Upper lobe of right lung (tissue), 1 donor: ENCODE measurements around the gene AGAP2. TPM values are rescaled to one million over a fixed set of nuclear protein-coding genes. Genes with fewer than 3 reads are reported as not detected.

ENCODE experiments used
- ATAC-seq: fragments of 200-7000 bp; cut with Tn5 transposase; one replicate; pipeline ENCODE4 v1.9.1; 2020; ENCODE audit warnings: mild to moderate bottlenecking, moderate library complexity
- DNase-seq: peaks from one replicate; pipeline ENCODE4 v3.0.0-alpha.2; 2020
- H3K27ac ChIP-seq: fragments of 200-600 bp; one replicate; pipeline ENCODE4 v1.8.0; 2022
- H3K27me3 ChIP-seq: fragments of 200-600 bp; one replicate; pipeline ENCODE4 v1.8.0; 2022; ENCODE audit warnings: mild to moderate bottlenecking
- H3K36me3 ChIP-seq: fragments of 200-600 bp; one replicate; pipeline ENCODE4 v1.8.0; 2022
- H3K4me1 ChIP-seq: fragments of 200-600 bp; one replicate; pipeline ENCODE4 v1.8.0; 2022
- H3K4me3 ChIP-seq: fragments of 200-600 bp; one replicate; pipeline ENCODE4 v1.8.0; 2022; ENCODE audit warnings: mild to moderate bottlenecking
- H3K9me3 ChIP-seq: fragments of 200-600 bp; one replicate; pipeline ENCODE4 v1.8.0; 2022
- intact Hi-C: fragments of 100-400 bp; cut with DNase I; formaldehyde crosslinking; loops from one replicate; pipeline ENCODE4 v1.11.0; 2022
- total RNA-seq: library from RNA; stranded (reverse); fragmentation: NEBNext Ultra II Directional; extraction: Animal tissue kit (Norgen Biotek cat#: 25700); gene quantifications from one replicate; pipeline ENCODE4 v1.2.1, GENCODE V29; 2021
- TF ChIP-seq, protein P1 (sequence below): fragments of 200-600 bp; IDR thresholded peaks from one replicate; pipeline ENCODE4 v1.8.0; 2022; ENCODE audit warnings: antibody characterized with exemption
- donor health status: DM: no; HTN: yes; CAD: no; lungs with severe emphysema.

AGAP2 gene
- total RNA-seq, 1 donor from 2014 or later, result 5.4 TPM

GRCh38 chr12:57766464-57767304 lies 28.1 kb upstream of the AGAP2 start, which contains the start of gene CYP27B1:
Gene CYP27B1 (minus strand): TSS chr12:57767078. CDS start chr12:57767041, 37 bp downstream.
- DNase-seq (peak; percentile 77), ATAC-seq (peak; percentile 21)
- H3K27me3 ChIP-seq, result peaks cover 46% of the 10 kb centered on the region
- H3K4me3 ChIP-seq, result peak within 1 kb of the TSS; percentile 54
- no peaks in the 10 kb centered on the region for H3K9me3 ChIP-seq
- peaks cover 24% of the 10 kb centered on the region for H3K36me3 ChIP-seq
- intact Hi-C loops, result no loop called here
- TF ChIP-seq, protein P1, sequence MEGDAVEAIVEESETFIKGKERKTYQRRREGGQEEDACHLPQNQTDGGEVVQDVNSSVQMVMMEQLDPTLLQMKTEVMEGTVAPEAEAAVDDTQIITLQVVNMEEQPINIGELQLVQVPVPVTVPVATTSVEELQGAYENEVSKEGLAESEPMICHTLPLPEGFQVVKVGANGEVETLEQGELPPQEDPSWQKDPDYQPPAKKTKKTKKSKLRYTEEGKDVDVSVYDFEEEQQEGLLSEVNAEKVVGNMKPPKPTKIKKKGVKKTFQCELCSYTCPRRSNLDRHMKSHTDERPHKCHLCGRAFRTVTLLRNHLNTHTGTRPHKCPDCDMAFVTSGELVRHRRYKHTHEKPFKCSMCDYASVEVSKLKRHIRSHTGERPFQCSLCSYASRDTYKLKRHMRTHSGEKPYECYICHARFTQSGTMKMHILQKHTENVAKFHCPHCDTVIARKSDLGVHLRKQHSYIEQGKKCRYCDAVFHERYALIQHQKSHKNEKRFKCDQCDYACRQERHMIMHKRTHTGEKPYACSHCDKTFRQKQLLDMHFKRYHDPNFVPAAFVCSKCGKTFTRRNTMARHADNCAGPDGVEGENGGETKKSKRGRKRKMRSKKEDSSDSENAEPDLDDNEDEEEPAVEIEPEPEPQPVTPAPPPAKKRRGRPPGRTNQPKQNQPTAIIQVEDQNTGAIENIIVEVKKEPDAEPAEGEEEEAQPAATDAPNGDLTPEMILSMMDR, result no peak
- peaks cover 37% of the 10 kb centered on the region for H3K4me1 ChIP-seq
- H3K27ac ChIP-seq, result no peak within 1 kb of the TSS

DNA sequence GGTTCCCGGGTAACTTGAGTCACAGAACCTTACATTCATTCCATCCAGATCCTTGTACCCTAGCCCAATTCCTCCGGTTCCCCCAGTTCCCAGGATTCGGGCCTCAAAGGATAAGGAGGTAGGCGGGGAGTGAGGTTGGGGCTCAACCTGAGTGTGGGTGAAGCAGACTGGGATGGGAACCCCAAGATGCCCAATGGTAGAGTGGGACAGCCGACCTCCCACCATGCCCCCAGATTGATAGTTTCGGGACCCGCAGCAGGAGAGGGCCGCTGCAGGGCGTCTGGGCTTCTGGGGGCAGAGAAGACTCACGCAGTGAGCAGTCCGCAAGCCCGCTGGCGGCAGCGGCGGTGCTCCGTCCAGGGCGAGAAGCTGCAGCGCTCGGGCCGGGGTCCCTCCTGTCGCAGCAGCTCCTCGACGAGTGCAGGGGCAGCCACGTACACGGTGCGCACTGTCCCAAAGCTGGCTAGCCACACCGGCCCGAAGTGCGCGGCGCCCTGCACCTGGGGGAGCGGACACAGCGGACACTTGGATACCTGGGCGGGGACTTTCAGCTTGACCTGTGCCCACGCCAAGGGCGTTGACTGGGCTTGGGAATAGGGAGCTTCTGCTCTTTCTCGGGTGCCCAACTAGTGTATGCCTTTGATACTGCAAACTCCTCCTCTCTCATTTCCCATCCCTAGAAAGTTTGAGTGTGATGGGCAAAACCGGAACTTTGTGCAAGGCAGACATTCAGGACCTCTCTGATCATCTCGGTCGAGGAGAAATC lies 27.3 kb upstream of the AGAP2 start:
- Histone ChIP-seq H3K4me1 (peaks cover 31% of the 10 kb centered on the region), H3K27me3 (peaks cover 46% of the 10 kb centered on the region), H3K36me3 (peaks cover 24% of the 10 kb centered on the region), H3K4me3 (peak overlapping the region; percentile 54), H3K27ac (no peak overlapping the region), H3K9me3 (no peaks in the 10 kb centered on the region)
- intact Hi-C loops, result no loop called here
- DNase-seq, result no peak
- peak; percentile 21 for ATAC-seq
- TF ChIP-seq, protein P1, result no peak

- DNase-seq, result peak; percentile 79
- peak overlapping the region; percentile 54 for H3K4me3 ChIP-seq
- peaks cover 16% of the 10 kb centered on the region for H3K36me3 ChIP-seq
- TF ChIP-seq, protein P1, result peak; percentile 36
- intact Hi-C loops, result no loop called here
- H3K27me3 ChIP-seq, result peaks cover 46% of the 10 kb centered on the region
- H3K9me3 ChIP-seq, result no peaks in the 10 kb centered on the region
- peaks cover 27% of the 10 kb centered on the region for H3K4me1 ChIP-seq
- peak; percentile 64 for ATAC-seq
- no peak overlapping the region for H3K27ac ChIP-seq
Measured at GRCh38 chr12:57765003-57765697, 26.6 kb upstream of the AGAP2 start.

GRCh38 chr12:57764662-57765002 lies 26.1 kb upstream of the AGAP2 start:
- intact Hi-C loops, result no loop called here
- Histone ChIP-seq H3K4me1 (peaks cover 27% of the 10 kb centered on the region), H3K36me3 (peaks cover 13% of the 10 kb centered on the region), H3K9me3 (no peaks in the 10 kb centered on the region), H3K27me3 (peaks cover 46% of the 10 kb centered on the region), H3K4me3 (peak overlapping the region; percentile 54), H3K27ac (no peak overlapping the region)
- TF ChIP-seq, protein P1, result no peak
- DNase-seq, result peak; percentile 72
- ATAC-seq, result peak; percentile 59

- Histone ChIP-seq H3K4me1 (peaks cover 27% of the 10 kb centered on the region), H3K27ac (no peak overlapping the region), H3K27me3 (peaks cover 46% of the 10 kb centered on the region), H3K4me3 (no peak overlapping the region), H3K36me3 (peaks cover 9% of the 10 kb centered on the region), H3K9me3 (no peaks in the 10 kb centered on the region)
- intact Hi-C loops, result no loop called here
- ATAC-seq (no peak), DNase-seq (no peak)
- TF ChIP-seq, protein P1, result no peak
Measured at GRCh38 chr12:57763881-57764661, 25.5 kb upstream of the AGAP2 start.
